Activated CD4-positive, alpha-beta T cell treated with anti-CD3 and anti-CD28 coated beads, Interleukin-10, Interleukin-2, amounts not matched to agents 100 ng/mL and 50 ng/mL, durations not matched to agents 16 hours and 8 hours (primary cell): Measurements from ENCODE around the gene PRSS57.

ENCODE experiments used
- DNase-seq: peaks from one replicate; pipeline ENCODE4 v3.0.0-alpha.2; 2020

The PRSS57 gene

DNA sequence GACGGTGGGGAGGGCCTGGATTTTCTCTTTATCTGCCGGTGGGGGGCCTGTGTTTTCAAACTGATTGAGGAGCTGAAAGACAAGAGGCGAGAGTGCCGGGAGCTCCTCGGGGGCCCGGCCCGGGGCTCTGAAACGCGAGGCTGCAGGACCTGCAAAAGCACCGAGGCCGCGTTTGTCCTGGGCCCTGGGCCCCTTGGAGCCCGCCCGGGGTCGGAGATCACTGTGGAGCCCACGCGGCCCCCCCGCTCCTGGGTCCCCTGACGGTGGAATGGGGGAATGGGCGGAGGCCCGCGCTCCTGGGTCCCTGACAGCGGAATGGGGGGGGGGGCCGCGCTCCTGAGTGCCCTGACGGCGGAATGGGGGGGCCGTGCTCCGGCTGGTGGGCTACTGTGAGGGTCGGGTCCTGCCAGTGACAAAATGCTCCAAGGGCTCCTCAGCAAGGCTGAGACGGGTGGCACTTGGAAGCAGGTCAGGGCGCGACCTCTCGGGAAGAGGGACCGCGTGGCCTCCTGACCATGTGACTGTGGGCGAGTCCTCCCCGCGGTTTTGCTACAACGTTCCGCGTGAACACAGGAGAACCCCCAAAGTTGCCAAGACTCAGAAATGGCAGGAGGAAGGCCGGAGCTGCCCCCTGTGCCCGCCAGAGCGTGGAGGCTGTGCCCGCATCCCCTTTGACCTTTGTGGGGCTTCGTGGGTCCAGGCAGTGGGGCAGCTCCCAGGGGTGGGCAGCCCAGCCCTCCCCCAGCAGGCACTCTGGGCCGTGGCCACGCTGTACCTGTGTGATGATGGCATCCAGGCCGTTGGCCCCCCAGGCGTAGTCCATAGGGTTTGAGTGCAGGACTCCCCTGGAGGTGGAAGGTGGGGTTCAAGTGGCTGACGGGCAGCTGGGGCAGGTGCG lies 46.1 kb downstream of the PRSS57 start:
- DNase-seq, result no peak

- no peak for DNase-seq
These were observed 46.9 kb downstream of the PRSS57 start for GRCh38 chr19:648305-648704.

DNA sequence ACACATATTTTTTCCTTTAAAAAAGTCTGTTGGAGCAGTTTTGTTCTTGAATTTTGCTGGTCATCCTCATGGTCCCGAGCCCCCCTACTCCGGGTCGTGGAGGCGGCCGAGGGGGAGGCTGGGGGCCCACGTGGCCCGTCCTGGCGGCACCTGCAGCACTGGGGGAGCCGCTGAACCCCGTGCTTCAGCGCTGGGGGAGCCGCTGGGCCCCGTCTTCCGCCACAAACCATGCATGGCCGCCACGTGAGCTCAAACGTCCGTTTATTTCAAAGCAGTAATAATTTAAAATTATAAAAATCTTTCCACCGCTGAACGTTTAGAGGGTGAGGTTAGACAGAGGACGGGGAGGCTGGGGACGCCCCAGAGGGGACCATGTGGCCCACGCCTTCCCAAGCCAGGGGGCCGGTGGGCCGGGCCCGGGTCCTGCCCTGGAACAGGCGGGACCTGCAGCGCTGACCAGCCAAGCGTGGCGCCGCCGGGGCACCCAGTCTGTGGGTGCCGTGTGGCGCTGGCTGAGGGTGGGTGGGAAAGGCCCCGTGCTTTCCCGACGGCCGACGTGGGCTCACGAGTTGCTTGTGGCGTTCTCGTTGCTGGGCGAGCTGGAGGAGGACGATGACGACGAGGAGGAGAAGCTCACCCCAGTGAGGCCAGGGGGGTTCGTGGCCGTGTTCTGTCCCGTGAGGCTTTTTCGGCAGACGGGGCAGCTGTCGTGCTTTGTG lies 47.5 kb downstream of the PRSS57 start:
- DNase-seq, result no peak

DNA sequence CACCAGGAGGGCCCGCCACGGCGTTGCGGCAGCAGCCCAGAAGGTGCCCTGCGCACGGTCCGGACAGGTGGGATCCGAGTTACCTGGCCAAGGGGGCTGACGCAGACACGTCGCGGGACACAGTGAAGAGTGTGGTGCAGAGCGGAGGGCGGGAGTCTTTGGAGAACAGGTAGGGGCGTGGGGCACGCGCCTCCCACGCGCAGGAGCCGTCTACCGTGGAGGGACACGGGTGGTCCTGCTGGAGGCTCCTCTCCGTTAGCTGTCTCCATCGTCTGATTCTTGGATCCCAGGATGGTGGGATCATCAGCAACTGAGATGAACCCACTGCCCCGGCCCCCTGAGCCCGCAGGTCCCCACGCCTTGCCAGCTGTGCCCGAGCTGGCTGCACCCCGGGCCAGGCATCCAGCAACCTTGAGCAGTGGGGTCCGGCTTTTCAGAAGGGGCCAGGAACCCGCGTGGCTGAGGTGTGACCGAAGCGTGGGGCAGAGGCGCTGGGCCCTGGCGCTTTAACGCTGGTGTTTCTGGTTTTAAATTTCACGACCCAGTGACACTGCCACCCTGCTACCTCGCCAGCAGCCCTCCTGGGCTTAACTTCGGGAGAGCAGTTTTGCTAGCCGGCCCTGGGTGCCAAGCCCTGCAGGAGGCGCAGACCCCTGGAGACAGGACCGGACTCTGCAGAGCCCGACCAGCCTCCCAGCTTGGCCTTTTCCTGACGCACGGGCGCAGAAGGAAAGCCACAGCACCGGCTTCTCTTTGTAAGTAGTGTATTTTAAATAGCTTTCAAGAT lies 48.3 kb downstream of the PRSS57 start:
- DNase-seq, result no peak

DNA sequence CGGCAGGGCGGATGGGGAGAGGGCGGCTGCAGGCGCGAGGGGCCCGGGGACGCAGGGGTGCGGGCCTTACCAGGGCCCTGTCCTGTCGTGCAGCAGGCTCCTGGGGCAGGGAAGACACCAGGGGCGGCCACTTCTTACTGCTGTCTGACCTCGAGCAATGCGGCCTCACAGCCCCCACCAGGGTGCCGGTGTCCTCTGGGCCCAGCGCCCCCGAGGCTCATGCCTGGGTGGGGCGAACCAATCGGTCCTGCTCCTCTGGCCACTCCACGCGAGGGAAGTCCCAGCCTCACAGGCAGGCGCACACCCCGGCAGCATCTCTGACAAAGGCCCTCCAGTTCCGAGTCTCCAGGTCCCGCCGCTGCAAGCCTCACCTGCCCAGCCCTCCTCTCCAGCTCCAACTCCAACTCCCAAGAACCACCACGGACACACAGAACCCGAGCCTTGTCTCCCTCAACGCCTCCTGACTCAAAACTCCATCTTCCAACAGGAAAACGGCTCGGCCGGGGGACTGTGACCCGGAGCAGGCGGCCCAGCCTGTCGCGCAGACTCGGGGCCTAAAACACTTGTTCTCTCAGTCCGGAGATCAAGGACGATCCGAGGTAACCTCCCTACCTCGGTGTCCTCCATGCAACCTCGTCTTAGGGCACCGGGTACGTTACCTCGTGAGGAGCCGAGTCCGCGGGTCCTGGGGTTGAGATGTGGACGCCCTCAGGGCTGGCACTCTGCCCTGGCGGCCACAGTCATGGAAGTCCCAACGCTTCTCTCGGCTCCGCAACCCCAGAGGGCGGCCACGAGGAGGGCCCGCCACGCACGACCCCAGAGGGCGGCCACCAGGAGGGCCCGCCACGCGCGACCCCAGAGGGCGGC lies 49.1 kb downstream of the PRSS57 start:
- no peak for DNase-seq

DNA sequence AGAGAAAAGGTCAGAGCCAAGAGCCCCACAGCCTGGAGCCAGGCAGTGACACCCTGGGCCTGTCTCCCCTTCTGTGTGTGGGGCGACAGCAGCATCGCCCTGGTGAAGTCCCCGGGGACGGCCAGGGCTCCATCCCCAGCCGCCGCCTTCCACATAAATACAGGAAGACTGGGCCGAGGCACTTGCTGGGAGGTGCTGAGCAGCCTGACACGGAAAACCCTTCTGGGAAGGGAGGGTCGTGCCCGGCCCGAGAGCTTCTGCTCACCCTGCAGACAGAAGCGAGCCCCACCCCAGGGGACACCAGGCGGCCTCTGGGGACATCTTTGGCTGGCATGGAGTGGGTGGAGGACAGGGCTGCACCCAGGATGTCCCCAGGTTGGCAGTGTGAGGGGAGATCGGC lies 50.5 kb downstream of the PRSS57 start:
- DNase-seq, result no peak

DNA sequence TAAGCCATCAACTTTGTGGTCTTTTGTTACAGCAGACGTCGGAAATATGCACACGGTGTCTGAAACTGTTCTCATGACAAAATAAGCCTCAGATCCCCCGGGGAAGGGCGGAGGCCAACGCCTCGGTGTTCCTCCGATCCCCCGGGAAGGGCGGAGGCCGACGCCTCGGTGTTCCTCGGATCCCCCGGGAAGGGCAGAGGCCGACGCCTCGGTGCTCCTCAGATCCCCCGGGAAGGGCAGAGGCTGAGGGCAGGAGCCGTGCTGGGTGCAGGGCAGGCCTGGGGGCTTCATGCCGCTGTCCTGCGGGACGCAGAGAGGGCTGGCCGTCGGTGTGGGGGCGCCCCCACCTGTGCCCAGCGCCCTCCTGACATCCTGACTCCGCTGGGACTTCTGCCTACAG lies 50.9 kb downstream of the PRSS57 start:
- no peak for DNase-seq

DNA sequence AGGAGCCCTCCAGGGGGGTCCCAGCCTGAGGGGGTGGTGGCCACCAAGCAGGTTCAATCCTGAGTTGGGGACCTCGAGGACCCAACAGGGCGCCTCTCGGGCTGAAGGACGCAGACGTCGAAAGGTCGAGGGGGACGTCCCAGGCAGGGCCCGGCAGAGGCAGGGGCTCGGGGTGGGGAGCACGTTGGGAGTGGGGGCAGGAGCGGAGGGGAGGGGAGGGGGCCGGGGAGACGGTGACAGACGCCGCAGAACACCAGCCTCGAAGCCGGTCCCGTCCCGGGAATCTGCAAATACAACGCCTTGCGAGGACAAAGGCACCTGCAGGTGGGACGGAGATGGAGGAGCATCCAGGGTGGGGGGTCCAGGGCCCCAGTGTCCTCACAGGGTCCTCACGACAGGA lies 51.5 kb downstream of the PRSS57 start:
- no peak for DNase-seq

- DNase-seq, result no peak
These were observed 52.2 kb downstream of the PRSS57 start for GRCh38 chr19:642767-643727.

DNA sequence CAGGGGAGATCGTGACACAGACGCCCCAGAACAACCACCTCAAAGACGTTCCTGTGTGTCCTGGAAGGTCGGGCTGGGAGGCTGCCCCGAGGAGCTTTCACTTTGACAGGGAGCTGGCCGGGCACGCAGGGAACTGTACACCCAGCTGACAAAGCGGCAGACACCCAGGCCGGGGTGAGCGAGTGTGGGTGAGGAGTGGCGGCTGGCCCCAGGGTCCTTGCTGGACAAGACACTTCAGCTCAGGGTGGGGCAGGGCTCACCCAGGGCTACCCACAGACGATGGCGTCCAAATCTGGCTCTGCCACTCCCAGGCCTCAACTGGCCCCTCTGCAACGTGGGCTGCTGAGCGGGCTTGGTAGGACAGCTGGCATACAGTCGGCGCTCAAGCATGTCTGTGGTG lies 53.5 kb downstream of the PRSS57 start:
- no peak for DNase-seq

GRCh38 chr19:640606-641189 lies 54.6 kb downstream of the PRSS57 start:
- DNase-seq, result no peak

DNA sequence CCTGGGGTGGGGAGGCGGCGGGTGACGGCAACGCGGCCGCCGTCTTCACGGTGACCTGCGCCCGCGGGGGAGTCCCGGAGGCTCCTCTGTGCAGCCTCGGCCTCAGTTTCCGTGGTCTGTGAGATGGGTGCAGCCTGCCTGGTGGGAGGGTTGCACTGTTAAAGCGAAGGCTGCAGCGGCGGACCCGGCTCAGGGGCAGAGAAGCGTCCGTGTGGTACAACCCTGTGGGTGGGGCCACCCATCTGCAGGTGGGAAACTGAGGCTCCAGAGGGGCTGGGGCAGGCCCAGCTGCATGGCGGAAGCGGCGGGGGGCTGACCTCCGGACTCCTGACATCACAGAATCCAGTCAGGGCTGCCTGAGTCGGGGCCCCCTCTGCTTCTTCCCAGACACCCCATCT lies 55.1 kb downstream of the PRSS57 start:
- DNase-seq, result no peak

DNA sequence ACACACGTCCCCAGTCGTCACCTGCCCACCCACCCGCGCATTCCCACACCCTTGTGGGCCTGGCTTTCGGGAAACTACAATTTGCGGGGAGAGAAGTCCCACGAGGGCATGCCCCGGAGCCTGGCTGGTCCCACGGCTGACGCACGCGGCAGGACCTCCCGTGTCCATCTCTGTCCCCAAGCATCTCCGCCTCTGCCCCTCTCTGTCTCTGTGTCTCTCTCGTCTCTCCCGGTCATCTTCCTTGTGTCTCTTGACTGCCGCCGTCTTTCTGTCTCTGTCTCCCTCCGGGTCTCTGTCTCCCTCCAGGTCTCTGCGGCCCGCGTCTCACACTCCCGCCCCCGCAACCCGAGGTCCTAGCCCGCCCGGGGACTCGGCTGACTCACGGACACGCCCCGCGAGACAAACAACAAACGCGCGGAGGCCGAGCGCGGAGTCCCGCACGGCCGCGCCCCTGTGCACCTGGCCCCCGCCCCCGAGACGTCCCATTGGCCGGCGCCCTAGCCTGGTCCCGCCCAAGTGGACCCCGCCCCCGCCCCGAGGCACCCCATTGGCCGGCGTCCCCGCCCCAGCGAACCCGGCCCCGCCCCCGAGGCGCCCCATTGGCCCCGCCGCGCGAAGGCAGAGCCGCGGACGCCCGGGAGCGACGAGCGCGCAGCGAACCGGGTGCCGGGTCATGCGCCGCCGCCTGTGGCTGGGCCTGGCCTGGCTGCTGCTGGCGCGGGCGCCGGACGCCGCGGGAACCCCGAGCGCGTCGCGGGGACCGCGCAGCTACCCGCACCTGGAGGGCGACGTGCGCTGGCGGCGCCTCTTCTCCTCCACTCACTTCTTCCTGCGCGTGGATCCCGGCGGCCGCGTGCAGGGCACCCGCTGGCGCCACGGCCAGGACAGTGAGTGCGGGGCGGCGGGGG lies 55.7 kb downstream of the PRSS57 start, which contains the start of gene FGF22:
TSS of gene FGF22 (plus strand) at position 627 of the 908 bp plus-strand sequence. CDS start at position 674, 47 bp downstream.
- peak; percentile 95 for DNase-seq

DNA sequence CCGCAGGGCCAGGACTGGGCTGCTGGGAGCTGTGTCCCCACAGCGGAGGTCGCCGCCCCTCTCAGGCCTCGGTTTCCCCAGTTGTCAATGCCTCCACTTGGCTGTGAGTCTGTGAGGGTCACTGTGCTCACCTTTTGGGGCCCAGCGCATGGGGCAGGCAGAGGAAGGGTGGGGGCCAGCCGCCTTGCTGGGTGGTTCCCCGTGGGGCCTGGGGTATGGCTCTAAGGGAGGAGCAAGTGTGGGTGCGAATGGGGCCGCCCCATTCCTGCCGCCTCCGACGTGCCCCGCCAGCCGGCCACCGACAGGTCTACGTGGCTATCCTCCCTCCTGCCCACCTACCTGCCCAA lies 56.4 kb downstream of the PRSS57 start:
- no peak for DNase-seq
